SK-N-SH (cell line): ENCODE measurements around the gene NDUFB4. TPM values are rescaled to one million over a fixed set of nuclear protein-coding genes. Genes with fewer than 3 reads are reported as not detected.

Experiments used
- CTCF ChIA-PET: fragments of 300-600, 350-600 bp; formaldehyde crosslinking; extraction: SDS; loops from one replicate; lab custom pipeline; 2021; lab: Yijun Ruan, JAX
- POLR2A ChIA-PET: fragments of 350-600 bp; sonication (Branson Sonifier 250); formaldehyde crosslinking; extraction: SDS; loops from one replicate; lab custom pipeline; 2020; ENCODE audit warnings: antibody characterized with exemption, inconsistent platforms; lab: Yijun Ruan, JAX
- DNase-seq: peaks from one replicate; pipeline ENCODE4 v3.0.0; 2012
- H2AFZ ChIP-seq: fragments of 200-600 bp; sonication (generic); 2 replicates; pipeline ENCODE4 v1.8.1; 2016; ENCODE audit warnings: antibody characterized with exemption, mild to moderate bottlenecking, low read depth
- H3F3A ChIP-seq: fragments of 200-600 bp; sonication (generic); replicated peaks from 2 replicates; pipeline ENCODE3; 2016; ENCODE audit warnings: antibody characterized with exemption, mild to moderate bottlenecking; ENCODE audit not compliant: insufficient read depth
- H3K27ac ChIP-seq, 2 experiments: fragments of 200-500 bp in 1 of 2; fragments of 200-600 bp in 1 of 2; sonication (Bioruptor generic) in 1 of 2; sonication (generic), shearing (Covaris generic) in 1 of 2; 2 replicates each; pipeline versions ENCODE4 v1.5.1 to v1.6.1; 2014 to 2016; ENCODE audit warnings: low read depth in 2 of 2, inconsistent platforms in 1 of 2, low read length in 1 of 2, mild to moderate bottlenecking in 1 of 2, mixed read lengths in 1 of 2
- H3K27me3 ChIP-seq: fragments of 200-600 bp; sonication (generic), shearing (Covaris generic); 2 replicates; pipeline ENCODE4 v1.6.1; 2016; ENCODE audit warnings: mixed run types; ENCODE audit not compliant: insufficient read depth
- H3K36me3 ChIP-seq, 2 experiments: fragments of 200-500 bp in 1 of 2; fragments of 200-600 bp in 1 of 2; sonication (Bioruptor generic) in 1 of 2; sonication (generic) in 1 of 2; replicated peaks in 1 of 2; 2 replicates each; pipeline versions ENCODE3 to v1.5.1; 2014 to 2016; ENCODE audit warnings: low read length in 1 of 2, mild to moderate bottlenecking in 1 of 2; ENCODE audit not compliant: insufficient read depth in 2 of 2, control insufficient read depth in 1 of 2
- H3K4me1 ChIP-seq, 2 experiments: fragments of 200-500 bp in 1 of 2; fragments of 200-600 bp in 1 of 2; sonication (Bioruptor generic) in 1 of 2; sonication (generic), shearing (Covaris generic) in 1 of 2; 2 replicates each; pipeline versions ENCODE4 v1.5.1 to v1.6.1; 2014 to 2016; ENCODE audit warnings: low read depth in 1 of 2, low read length in 1 of 2, mixed run types in 1 of 2; ENCODE audit not compliant: insufficient read depth in 2 of 2, control insufficient read depth in 1 of 2
- H3K4me2 ChIP-seq: fragments of 200-600 bp; sonication (generic), shearing (Covaris generic); 2 replicates; pipeline ENCODE4 v1.6.1; 2017; ENCODE audit warnings: mixed run types
- H3K4me3 ChIP-seq, 2 experiments: fragments of 200-500 bp in 1 of 2; fragments of 200-600 bp in 1 of 2; sonication (Bioruptor generic) in 1 of 2; sonication (generic), shearing (Covaris generic) in 1 of 2; 2 replicates each; pipeline versions ENCODE4 v1.5.1 to v1.8.1; 2014 to 2016; ENCODE audit warnings: low read depth in 2 of 2, inconsistent platforms in 1 of 2, low read length in 1 of 2, mild to moderate bottlenecking in 1 of 2, mixed read lengths in 1 of 2, moderate library complexity in 1 of 2
- H3K79me2 ChIP-seq: fragments of 200-600 bp; sonication (generic); 2 replicates; pipeline ENCODE4 v1.8.1; 2017; ENCODE audit warnings: mild to moderate bottlenecking; ENCODE audit not compliant: insufficient read depth
- H3K9ac ChIP-seq: fragments of 200-600 bp; sonication (generic); 2 replicates; pipeline ENCODE4 v1.6.1; 2017; ENCODE audit warnings: mixed run types
- H3K9me2 ChIP-seq: fragments of 200-600 bp; sonication (generic); 2 replicates; pipeline ENCODE4 v1.6.1; 2017; ENCODE audit warnings: mixed run types
- H3K9me3 ChIP-seq: fragments of 200-600 bp; sonication (generic); 2 replicates; pipeline ENCODE4 v1.6.1; 2017; ENCODE audit warnings: mixed run types, mild to moderate bottlenecking, moderate library complexity
- H4K20me1 ChIP-seq: fragments of 200-600 bp; sonication (generic); 2 replicates; pipeline ENCODE4 v1.6.1; 2017; ENCODE audit warnings: mild to moderate bottlenecking, mixed run types; ENCODE audit not compliant: insufficient read depth
- CHD2 ChIP-seq: fragments of 150-350 bp; IDR thresholded peaks from 2 replicates; pipeline ENCODE4 v1.6.1; 2018; ENCODE audit warnings: low read length; ENCODE audit not compliant: partially characterized antibody
- ELF1 ChIP-seq: IDR thresholded peaks from 2 replicates; pipeline ENCODE4 v1.4.0; 2012
- EP300 ChIP-seq, 2 experiments: IDR thresholded peaks; 2 replicates each; pipeline versions ENCODE4 v1.4.0 to v1.6.1; 2012; ENCODE audit warnings: borderline replicate concordance in 1 of 2, low read depth in 1 of 2, low read length in 1 of 2
- EZH2phosphoT487 ChIP-seq: fragments of 200-600 bp; sonication (generic); IDR thresholded peaks from 2 replicates; pipeline ENCODE4 v1.6.1; 2017; ENCODE audit warnings: low read depth, mixed run types, mild to moderate bottlenecking, antibody characterized with exemption, moderate library complexity, borderline replicate concordance
- FOSL2 ChIP-seq: IDR thresholded peaks from 2 replicates; pipeline ENCODE4 v1.4.0; 2012; ENCODE audit warnings: low read depth, mild to moderate bottlenecking, moderate library complexity, borderline replicate concordance
- FOXJ3 ChIP-seq: sonication (generic); formaldehyde crosslinking; IDR thresholded peaks from 2 replicates; pipeline ENCODE4 v1.5.1; 2020; ENCODE audit warnings: mild to moderate bottlenecking, missing genetic modification reagents
- FOXM1 ChIP-seq: IDR thresholded peaks from 2 replicates; pipeline ENCODE4 v1.4.0; 2012; ENCODE audit warnings: low read depth, mild to moderate bottlenecking
- GABPA ChIP-seq: IDR thresholded peaks from 2 replicates; pipeline ENCODE4 v1.4.0; 2012; ENCODE audit warnings: low read depth, mild to moderate bottlenecking
- GATA2 ChIP-seq: sonication (generic); formaldehyde crosslinking; IDR thresholded peaks from 2 replicates; pipeline ENCODE4 v1.5.0; 2020; ENCODE audit warnings: mild to moderate bottlenecking, missing genetic modification reagents
- IRF3 ChIP-seq: fragments of 150-350 bp; IDR thresholded peaks from 2 replicates; pipeline ENCODE4 v1.6.1; 2016; ENCODE audit warnings: mild to moderate bottlenecking, low read depth, low read length
- JUND ChIP-seq: IDR thresholded peaks from 2 replicates; pipeline ENCODE4 v1.4.0; 2012
- MXI1 ChIP-seq: IDR thresholded peaks from 2 replicates; pipeline ENCODE4 v1.6.1; 2012; ENCODE audit warnings: mild to moderate bottlenecking, low read depth, low read length, improper control_type of control experiment
- RAD21 ChIP-seq: IDR thresholded peaks from 2 replicates; pipeline ENCODE4 v1.6.1; 2012; ENCODE audit warnings: mild to moderate bottlenecking, low read length
- REST ChIP-seq: IDR thresholded peaks from 2 replicates; pipeline ENCODE4 v1.6.1; 2012; ENCODE audit warnings: mild to moderate bottlenecking, low read depth, low read length, moderate library complexity
- RFX5 ChIP-seq: IDR thresholded peaks from 2 replicates; pipeline ENCODE4 v1.6.1; 2012; ENCODE audit warnings: mild to moderate bottlenecking, improper control_type of control experiment, low read length
- SIN3A ChIP-seq: IDR thresholded peaks from 2 replicates; pipeline ENCODE4 v1.6.1; 2012; ENCODE audit warnings: low read depth, mild to moderate bottlenecking, low read length, moderate library complexity, borderline replicate concordance
- TCF12 ChIP-seq: IDR thresholded peaks from 2 replicates; pipeline ENCODE4 v1.4.0; 2012
- ZBTB33 ChIP-seq: IDR thresholded peaks from 2 replicates; pipeline ENCODE4 v1.4.0; 2012; ENCODE audit warnings: low read depth, borderline replicate concordance
- WGBS: methylation state at CpG from one replicate; pipeline ENCODE4 v1.1.6; 2017; ENCODE audit warnings: low lambda C conversion rate; 5-methylcytosine and 5-hydroxymethylcytosine counted together
- polyA plus RNA-seq, 3 experiments: library from polyadenylated mRNA; depleted of rRNA; stranded (reverse); fragments of >200 nt; gene quantifications; 2 replicates each; pipeline ENCODE4 v1.2.3, GENCODE V29; 2012
- TF ChIP-seq, protein P1 (sequence below): fragments of 200-600 bp; sonication (generic); IDR thresholded peaks from 2 replicates; pipeline ENCODE4 v1.6.1; 2017; ENCODE audit warnings: antibody characterized with exemption, mild to moderate bottlenecking, moderate library complexity

NDUFB4 gene
- polyA plus RNA-seq, 1 of the 3 experiments (the other 2 are of a cell fraction) = 332 TPM

DNA sequence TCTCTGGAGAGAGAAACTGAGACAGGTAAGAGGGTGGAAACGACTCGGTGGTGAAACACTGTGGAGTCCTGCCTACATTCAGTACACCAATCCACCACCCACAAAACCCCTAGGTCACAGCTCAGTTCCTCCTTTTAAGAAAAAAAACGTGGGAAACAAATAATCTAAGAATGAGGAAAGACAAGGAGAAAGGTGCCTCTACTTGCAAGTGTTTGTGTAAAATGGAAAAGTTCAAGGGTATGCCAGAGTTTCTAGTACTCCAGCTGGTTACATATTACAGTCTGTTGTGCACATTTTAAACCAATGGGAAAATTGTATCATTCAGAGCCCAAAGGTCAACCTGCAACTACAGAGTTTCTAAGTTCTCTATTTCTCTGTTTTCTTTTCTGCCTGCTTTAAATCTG, 53.7 kb downstream of the NDUFB4 start:
- Histone ChIP-seq H3K27ac (no peak overlapping the region), H3K4me2 (no peak overlapping the region), H3F3A (no peaks in the 10 kb centered on the region), H3K4me3 (no peak overlapping the region), H3K9me2 (no peaks in the 10 kb centered on the region), H3K9me3 (no peaks in the 10 kb centered on the region), H3K4me1 (peaks cover 0 to 10% of the 10 kb centered on the region in 2 experiments; a peak in 2 of 4 replicates), H3K79me2 (no peaks in the 10 kb centered on the region), H2AFZ (no peak overlapping the region), H3K36me3 (no peaks in the 10 kb centered on the region), H3K9ac (no peak overlapping the region), H3K27me3 (no peaks in the 10 kb centered on the region), H4K20me1 (no peaks in the 10 kb centered on the region)
- POLR2A ChIA-PET = no interaction called here
- WGBS = 28% methylated on average over 3 of the region's 3 CpGs
- TF ChIP-seq FOXJ3 (CRISPR knock-in tag) = no peak
- no peak for TF ChIP-seq FOXM1
- TF ChIP-seq ELF1 = no peak
- TF ChIP-seq ZBTB33 = no peak
- TF ChIP-seq RFX5 = no peak
- no peak for TF ChIP-seq JUND
- no peak for TF ChIP-seq IRF3
- TF ChIP-seq REST = no peak
- no peak for TF ChIP-seq FOSL2
- TF ChIP-seq GABPA = no peak
- TF ChIP-seq CHD2 = no peak
- TF ChIP-seq MXI1 = no peak
- TF ChIP-seq, protein P1, sequence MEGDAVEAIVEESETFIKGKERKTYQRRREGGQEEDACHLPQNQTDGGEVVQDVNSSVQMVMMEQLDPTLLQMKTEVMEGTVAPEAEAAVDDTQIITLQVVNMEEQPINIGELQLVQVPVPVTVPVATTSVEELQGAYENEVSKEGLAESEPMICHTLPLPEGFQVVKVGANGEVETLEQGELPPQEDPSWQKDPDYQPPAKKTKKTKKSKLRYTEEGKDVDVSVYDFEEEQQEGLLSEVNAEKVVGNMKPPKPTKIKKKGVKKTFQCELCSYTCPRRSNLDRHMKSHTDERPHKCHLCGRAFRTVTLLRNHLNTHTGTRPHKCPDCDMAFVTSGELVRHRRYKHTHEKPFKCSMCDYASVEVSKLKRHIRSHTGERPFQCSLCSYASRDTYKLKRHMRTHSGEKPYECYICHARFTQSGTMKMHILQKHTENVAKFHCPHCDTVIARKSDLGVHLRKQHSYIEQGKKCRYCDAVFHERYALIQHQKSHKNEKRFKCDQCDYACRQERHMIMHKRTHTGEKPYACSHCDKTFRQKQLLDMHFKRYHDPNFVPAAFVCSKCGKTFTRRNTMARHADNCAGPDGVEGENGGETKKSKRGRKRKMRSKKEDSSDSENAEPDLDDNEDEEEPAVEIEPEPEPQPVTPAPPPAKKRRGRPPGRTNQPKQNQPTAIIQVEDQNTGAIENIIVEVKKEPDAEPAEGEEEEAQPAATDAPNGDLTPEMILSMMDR = no peak
- TF ChIP-seq SIN3A = no peak
- no peak for TF ChIP-seq RAD21
- TF ChIP-seq EP300 (IDR thresholded peaks at IDR 0.05; ENCODE audit: borderline replicate concordance in 1 of 2, low read depth in 1 of 2, low read length in 1 of 2) = no peak
- TF ChIP-seq EZH2phosphoT487 = no peak
- TF ChIP-seq TCF12 = no peak
- TF ChIP-seq GATA2 (CRISPR knock-in tag) = no peak
- CTCF ChIA-PET = no interaction called here
- DNase-seq = no peak
